Eye (tissue), 1 donor: Measurements from ENCODE around the gene TXLNB.
"Not testable (repeated sequence)": the region's sequence is repeated elsewhere in the genome, so short reads cannot be mapped to it uniquely, and the experiment has no call there.

Source experiments
- DNase-seq: peaks from one replicate; pipeline ENCODE4 v3.0.0-alpha.2; 2015

The TXLNB gene

DNA sequence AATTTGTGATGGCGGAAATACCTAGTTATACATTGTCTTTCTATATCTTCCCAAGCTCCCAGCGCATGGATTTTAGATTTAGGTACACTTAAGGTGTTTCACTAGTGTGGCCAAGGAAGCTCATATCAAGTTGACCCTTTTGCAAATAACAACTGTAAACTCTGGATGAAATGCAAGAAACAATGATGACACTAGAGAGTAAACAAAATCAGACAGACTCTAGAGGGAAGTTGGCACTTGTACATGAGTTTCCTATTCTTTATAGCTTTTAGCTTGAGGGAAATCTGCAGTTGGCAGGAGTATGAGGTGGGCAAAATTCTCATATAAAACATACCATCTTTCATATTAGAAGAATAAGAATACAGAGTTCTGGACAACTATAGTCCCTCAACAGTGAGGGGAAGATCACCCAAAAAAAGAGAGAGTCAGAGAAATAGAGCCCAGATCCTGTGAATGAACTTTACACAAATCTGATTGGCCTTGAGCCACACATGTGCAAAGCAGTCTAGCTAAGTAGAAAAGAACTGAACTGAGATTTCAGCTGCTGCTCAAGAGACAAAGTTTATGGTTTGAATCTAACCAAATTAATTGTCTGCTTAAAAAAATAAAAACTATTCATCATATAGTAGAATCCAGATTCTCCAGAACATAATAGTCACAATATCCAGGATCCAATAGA, 26.1 kb downstream of the TXLNB start:
- no peak for DNase-seq

DNA sequence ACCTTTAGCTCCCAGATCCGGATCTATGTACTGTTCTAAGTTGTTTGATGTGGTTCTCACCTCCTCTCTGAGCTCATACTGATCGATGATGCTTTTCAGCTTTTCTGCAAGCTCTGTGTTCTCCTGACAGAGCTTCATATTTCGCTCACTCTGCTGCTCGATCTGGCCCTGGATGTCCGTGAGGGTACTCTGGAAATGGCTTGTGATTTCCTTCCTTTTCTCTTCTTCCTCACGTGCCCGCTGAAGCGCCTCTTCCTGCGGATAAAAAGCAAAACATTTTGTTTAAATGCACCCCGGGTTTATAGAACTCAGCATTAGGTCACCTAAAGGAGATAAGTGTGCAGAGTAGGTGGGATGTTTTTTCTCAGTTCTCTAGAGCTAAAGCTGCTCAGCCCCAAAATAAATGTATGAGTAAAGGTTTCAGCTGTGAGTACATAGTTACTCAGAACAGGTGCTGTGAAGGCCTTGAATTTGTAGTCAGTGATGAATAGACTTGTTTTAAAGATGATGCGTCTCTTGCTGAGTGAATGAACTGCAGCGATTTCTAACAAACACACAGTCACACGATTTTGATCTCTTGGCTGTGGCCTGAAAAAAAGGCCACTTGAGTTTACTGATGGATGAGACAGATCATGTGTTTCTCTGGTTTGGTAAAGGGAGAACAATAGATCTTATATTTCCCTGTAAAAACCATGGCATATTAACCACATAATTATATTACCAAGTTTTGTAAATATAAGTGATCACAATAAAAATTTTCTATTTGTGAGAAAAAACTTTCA, 29.1 kb downstream of the TXLNB start:
- DNase-seq, result no peak

DNA sequence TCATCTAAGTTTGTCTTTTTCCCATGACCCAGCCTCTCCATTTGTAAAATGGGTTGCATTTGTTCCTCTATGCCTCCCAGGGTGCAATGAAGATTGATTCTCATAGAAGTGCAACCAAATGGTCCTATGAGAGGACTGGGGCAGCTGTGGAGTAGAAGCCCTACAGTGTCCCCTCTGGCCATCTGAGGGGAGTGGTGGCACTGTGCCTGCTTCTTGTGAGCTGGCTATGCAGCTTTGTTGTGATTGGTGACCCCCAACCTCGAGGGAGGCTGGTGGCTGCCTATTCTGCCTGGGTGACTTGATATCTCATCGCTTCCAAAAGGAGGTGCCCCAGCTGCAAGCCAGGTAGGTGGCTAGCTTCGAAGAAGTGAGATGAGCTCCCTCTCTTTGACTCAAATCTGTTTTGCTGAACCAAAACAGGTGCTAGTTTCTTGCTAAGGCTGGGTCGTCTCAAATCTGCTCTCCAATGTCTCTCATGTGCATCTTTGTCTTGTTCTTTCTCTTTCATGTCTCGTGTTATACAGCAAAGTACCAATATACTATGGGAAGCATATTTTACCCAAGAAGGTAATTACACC, 33.9 kb downstream of the TXLNB start:
- no peak for DNase-seq

DNA sequence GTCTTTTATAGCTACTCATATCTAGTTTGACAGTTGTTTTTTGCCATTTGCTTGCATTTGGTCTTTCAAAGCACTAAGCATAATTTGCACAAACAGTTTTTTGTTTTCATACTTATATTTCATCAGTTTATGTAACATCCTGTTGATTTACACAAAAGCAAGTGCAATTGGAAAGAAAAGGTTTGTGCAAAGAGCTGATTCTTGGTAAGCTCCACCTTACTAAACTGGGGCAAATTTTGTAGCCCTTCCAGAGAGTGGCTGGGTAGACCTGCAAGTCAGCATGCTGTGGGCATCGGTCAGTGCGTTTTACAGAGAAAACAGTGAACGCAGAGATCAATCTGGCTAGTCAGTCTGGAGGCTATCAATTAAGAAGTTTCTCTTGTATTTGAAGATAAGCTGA, 34.5 kb downstream of the TXLNB start:
- no peak for DNase-seq

DNA sequence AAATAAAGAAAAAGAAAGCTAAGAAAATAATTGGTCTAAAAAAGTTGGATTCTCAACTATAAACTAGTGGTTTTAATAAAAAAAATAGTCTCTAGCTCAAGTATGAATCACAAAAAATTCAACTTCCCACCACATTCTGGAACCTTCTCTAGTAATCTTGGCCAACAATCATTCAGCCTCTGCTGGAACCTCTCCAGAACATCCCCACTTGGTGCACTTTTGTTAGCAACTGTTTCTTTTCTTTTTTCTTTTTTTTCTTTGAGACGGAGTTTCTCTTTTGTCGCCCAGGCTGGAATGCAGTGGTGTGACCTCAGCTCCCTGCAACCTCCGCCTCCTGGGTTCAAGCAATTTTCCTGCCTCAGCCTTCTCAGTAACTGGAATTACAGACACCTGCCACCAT, 35.7 kb downstream of the TXLNB start:
- peak; percentile 44 for DNase-seq

DNA sequence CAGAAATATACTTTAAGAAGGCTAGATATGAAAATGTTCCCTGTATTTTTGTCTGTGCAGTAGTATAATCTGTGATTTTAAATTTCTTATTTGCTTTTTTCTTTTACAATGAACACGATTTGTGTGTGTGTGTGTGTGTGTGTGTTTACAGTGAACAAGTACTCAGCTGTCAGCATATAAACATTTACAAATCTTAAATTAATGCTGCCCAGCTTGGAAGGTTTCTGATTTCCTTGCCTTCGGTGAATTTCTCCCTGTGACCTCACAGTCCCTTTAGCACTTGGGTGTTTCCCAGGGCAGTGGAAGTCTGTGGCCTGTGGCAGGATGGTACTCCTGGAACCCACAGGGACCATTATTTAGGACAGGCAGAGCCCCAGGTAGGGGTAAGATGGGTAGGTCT, 37.6 kb downstream of the TXLNB start:
- DNase-seq, result no peak

DNA sequence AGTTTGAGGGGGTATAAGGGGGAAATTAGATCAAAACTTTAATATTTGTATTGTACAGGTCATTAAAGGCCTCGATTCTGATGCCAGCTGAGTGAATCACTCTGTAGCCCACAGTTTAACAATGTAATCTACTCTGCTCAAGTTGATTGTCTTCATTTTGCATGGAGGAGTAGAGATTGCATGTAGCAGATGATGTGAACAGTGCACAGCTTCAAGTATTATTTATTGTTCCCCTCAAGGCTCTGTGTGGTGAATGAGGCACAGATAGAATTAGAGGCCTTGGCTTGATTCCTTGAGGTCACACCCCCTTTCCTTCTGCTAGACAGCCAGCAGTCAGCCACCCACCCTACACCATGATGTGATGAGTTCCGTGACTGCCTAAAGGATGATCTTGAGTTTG, 38.1 kb downstream of the TXLNB start:
- DNase-seq, result no peak

DNA sequence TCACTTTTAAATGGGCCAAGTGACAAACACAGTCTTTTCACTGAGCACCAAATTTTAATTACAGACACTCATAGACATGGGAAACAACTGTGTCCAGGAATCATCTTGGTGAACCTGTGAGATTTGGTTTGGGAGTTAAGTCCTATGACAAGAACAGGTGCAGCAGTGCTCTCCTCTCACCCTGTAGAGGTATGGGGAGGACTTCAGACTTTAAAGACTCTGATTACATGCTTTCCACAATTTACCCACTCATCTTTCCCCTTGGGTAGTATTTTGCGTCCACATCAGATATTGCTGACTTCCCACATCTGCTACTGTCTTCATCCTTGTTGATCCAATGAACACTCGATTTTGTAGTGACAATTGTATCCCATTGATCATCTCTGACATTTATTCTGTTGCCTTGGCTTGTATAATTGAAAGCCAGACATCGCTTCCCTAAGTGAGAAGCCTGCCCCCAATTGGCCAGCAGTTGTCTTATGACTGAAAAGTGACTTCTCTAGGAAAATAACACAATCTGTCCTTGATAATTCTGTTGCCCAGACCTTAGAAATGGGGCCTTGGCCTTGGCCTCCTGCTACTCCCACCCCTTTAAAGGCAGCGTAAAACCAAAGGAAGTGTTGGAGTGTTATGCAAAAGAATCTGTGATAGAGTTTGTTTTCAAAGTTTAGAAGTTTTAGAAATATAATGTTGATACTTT, 40.0 kb downstream of the TXLNB start:
- DNase-seq, result no peak

DNA sequence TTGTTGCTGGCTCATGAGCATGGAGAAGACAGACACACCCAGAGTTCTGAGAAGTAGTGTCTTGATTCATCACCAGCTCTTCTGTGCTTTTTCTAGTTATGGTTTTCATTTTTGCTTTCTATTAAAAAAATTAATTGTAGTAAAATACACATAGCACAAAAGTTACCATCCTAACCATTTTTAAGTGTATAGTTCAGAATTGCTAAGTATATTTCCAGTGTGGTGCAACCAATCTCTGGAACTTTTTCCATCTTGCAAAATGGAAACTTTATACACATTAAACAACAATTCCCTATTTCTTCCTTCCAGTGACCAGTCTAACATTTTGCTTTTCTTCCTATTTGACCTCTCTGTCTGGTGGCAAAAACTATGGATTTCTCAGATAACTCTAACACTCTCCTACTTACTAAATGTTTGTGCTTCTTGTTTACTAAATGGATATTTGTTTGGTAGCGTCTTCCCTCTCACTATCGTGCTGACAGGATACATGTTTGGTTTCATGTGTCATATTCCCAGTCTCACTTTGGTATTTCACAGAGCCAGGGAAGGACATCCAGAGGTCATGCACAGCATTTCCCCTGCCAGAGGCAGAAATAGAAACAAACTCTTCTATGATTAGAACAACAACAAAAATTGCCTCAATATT, 40.6 kb downstream of the TXLNB start:
- DNase-seq, result no peak

DNA sequence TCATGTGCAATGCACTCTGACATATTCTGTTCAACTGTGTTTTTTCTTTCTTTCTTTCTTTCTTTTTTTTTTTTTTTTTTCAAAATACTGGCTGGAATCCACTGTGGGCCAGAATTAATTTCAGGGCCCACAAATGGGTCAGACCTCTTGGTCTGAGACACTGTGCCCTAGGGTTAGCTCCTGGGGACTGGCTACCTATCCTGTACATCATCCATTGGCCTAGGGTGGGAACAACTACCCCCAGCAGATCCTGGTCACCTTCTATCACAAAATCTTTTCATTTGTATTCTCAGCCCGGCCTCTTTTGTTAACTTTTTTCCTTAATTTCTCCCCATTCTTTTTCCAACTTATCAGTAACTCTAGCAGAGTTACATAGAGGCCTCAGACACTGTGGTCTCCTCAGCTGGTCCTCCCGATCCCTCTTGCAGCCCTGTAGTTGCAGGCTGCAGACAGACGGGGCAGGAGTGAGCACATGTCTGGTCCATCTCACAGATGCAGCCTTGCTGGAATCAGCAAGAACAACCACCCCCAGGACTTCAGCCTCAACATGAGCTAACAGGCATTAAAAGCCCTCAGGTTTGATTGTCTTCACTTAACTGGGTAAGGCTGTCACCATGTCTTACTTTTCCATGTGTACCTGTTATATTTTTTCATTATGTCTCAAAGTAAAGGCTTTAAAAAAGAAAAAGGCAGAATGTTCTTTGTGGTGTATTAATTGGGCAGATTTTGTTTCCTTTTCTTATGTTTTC, 41.3 kb downstream of the TXLNB start:
- peak; percentile 52 for DNase-seq

DNA sequence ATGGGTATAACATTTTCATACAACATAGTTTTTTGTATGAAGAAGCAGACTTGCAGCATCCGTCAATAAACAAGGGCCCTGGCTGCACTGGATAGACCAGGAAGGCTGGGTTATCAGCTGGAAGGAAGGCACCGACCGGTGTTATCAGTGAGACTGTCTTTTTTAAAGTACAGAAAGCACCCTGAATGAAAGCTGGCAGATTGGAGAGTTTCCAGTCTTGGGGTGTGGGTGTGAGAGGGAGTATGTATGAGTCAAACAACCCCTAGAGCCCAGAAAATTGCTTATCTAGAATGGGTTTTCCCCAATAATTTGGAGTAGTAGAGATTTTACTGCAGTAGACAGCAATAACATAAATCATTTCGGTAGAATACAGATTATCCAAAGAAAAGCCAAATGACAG, 42.4 kb downstream of the TXLNB start:
- no peak for DNase-seq

DNA sequence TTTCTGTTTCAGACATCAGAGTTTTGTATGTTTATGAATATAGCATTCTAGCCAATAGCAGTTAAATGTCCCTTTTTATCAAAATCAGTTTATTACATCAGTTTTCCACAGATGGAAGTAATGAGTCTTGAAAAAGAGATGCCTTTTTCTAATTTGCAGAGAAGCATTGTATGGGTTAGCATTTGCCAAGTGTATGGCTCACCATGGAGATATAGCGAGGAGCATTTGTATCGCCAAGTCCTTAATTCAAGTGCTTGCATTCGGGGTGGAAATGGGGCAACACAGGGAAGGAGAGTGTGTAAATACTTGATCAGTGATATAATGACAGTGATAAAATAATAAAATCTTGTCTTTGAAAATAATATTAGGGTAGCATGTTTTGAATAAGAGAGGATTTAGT, 42.9 kb downstream of the TXLNB start:
- peak; percentile 44 for DNase-seq

DNA sequence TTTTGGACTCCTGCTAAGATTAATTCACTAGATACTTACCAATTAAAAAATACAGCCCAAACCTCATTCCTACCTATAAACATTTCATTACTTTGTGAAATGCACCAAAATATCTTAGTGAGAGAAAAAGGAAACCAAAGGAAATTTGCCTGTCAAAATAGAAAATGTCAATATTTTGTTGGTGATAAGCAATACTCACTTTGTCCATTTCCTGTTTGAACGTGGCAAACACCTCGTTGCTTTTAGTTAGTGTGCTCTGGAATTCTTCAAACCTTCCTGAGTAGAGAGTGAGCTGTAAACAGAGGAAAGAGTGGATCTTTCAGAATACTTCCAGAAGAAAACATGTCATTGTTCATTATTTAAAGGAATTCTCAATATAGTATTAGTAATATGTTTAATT, 44.2 kb downstream of the TXLNB start:
- no peak for DNase-seq

DNA sequence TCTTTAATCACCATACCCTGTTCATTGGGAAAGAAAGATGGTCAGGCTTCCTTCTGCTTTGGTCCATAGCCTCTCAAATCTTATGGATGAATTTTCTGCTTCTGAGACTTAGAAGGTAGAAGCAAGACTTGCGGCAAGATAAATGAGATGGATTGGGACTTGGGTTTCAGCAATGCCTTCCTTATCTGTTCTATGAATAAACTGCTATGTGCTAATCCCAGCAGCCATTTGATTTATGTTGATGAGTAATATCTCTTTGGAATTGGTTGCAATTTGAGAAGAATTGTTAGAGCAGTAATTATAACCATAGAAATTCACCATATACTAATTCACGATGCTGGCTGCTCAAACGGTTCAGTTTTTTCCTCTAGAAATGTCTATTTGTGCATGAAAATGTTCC, 48.3 kb downstream of the TXLNB start:
- no peak for DNase-seq

DNA sequence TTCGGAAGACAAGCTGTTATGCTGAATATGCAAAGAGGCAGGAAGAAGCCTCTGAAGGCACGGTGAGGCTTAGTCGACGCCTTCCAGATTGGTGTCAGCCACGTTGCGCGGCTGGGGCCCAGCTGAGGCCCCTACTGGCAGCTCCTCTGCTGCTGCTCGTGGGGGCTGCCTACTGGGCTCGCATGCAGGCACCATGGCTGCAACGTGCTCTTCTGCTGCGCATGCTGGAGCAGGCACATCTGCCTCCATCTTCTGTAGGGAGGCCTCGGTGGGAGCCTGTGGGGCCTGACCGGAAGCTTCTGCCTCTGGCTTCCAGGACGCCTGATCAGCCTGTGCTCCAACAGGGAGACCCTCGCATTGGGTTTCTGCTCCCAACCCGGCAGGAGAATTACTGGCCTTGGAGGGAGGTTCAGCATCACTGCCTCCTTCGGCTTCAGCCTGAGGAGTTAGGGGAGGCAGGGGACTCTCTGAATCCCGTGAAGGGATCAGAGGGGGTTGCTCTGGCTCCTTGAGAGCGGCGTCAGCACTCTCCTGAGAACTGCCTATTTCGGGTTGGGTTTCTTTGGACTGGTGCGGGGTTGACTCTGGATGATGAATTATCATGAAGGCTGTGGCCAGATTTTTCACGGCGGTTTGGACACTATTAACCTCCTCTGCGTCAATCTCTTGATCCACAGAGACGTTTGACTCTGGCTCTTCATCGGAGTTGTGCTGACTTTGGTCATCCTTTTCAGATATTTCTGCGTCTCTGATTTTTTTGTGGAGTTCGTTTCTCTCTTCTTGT, 49.1 kb downstream of the TXLNB start:
- DNase-seq, result no peak

DNA sequence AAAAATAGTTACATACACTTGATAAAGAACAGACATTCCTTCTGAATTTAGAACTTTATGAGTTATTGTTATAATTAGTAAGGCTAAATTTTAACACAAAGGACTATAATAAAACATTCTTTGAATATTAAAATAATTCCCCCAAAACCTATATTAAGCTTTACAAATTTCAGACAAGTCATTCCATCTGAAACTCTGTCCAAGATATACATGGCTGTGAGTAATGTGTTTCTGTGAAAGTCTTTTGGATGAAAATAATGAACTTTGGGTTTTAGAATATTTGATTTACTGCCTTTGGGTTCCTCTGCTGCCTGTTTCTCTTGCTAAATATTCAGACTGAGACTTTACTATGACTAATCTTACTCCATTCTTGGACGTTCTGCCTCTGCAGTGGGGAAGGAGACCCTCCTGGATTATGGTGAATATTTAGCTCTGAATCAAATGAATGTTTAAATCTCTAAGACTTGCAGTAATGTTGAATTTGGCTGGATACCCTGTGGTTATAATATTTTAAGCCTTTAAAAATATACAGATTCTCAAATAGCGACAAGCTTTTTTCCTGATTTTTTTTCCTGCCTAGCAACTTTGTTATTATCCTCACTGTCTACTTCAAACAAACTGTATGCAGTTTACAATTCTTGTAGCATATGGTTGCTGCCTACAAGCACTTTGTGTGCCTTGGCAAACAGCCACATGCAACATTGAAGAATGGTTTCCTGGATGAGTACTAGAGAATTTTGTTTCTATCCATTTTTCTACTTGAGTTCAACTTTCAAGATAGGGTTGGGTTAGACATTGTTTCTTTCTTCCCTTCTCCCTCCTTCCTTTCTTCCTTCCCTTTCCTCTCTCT, 51.4 kb downstream of the TXLNB start:
- peak; percentile 82 for DNase-seq

DNA sequence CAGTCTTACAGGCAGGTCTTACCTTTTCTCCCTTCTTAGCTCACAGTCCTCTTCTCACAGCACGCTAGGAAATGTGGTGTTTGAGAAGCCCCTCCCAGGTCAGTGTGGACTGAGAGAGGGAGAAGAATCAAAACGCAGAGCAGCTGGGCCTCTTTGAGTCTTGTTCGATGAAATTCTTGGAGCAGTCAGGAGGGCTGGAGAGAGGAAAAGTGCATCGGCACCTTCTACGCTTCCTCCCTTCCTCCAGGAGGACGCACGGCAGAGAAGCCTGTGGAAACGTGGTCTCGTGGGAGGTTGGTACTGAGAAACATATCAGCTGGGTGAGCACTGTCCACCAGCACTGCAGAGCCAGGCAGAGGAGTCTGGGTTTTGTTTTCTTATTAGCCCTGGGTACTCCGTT, 52.7 kb downstream of the TXLNB start:
- peak; percentile 24 for DNase-seq

DNA sequence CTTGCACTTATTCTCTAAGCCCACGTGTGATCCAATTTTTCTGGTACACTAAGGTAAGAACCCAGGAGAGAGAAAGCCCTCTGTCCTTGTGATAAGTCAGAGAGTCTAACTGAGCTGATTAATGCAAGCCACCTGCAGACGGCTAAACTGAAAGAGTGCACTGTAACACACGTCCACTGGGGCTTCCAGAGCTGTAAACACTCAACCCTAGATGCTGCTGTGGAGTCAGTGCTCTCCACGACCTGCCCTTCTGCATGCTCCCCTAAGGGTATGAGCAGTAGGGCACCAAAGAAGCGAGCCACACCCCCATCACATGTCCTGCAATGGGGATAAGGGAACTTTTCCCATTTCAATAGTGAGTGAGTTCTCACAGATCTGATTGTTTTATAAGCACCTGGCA, 55.7 kb downstream of the TXLNB start:
- no peak for DNase-seq

DNA sequence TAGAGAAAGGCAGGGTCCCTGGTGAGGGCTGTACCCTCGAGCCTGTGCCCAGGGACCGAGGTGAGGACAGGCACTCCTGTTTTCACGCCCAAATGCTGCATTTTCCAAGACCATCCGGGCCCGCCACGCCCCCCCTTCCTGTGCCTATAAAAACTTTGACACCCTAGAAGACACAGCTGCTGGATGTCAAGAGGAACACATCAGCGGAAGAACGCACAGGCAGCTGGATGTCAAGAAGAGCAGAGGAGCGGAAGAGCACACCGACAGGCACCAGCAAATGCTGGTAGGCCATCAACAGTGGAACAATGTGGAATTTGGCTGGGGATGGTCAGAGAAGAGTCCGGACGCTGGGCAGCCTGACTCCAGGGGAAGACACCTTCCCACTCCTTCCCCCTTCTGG, 56.1 kb downstream of the TXLNB start:
- no peak for DNase-seq

DNA sequence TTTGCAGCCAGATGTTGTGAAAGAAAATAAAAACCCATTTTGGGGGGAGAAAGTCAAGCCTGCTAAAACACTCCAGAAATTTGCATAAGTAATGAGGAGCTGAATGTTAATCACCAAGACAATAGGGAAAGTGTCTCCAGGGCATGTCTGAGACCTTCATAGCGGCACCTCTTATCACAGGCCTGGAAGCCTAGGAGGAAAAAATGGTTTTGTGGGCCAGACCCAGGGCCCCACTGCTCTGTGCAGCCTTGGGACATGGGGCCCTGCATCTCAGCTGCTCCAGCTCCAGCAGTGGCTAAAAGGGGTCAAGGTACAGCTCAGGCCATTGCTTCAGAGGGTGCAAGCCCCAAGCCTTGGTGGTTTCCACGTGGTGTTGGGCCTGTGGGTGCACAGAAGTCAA, 57.6 kb downstream of the TXLNB start:
- not testable (repeated sequence) for DNase-seq

DNA sequence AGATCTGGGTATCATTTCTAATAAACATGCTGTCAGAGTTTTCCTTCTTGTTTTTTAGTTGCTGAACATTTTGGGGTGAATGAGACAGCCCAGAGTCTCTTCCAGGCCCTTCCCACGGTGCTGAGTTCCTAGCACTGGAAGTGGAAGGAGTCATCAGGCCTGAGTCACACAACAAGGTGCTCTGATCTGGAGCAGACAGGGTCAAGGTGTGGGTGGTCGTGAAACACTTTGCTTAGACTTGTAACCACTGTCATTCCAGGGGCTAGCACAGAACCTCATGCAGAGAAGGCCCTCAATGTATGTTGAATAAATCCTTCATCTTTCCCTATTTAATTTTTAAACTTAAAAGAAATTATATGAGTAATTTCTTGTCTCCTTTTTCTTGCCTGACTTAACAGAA, 60.6 kb downstream of the TXLNB start:
- DNase-seq, result no peak
